ENCODE results near the gene HRCT1.

The HRCT1 gene

GRCh38 chr9:35948901-35949318, 42.9 kb downstream of the HRCT1 start:
- TF ChIP-seq, protein P1, sequence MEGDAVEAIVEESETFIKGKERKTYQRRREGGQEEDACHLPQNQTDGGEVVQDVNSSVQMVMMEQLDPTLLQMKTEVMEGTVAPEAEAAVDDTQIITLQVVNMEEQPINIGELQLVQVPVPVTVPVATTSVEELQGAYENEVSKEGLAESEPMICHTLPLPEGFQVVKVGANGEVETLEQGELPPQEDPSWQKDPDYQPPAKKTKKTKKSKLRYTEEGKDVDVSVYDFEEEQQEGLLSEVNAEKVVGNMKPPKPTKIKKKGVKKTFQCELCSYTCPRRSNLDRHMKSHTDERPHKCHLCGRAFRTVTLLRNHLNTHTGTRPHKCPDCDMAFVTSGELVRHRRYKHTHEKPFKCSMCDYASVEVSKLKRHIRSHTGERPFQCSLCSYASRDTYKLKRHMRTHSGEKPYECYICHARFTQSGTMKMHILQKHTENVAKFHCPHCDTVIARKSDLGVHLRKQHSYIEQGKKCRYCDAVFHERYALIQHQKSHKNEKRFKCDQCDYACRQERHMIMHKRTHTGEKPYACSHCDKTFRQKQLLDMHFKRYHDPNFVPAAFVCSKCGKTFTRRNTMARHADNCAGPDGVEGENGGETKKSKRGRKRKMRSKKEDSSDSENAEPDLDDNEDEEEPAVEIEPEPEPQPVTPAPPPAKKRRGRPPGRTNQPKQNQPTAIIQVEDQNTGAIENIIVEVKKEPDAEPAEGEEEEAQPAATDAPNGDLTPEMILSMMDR (IDR thresholded peaks at IDR 0.05; ENCODE audit: low read depth, low read length), result no peak
- H3K4me3 ChIP-seq (ENCODE audit: low read depth, low read length), result no peak overlapping the region

DNA sequence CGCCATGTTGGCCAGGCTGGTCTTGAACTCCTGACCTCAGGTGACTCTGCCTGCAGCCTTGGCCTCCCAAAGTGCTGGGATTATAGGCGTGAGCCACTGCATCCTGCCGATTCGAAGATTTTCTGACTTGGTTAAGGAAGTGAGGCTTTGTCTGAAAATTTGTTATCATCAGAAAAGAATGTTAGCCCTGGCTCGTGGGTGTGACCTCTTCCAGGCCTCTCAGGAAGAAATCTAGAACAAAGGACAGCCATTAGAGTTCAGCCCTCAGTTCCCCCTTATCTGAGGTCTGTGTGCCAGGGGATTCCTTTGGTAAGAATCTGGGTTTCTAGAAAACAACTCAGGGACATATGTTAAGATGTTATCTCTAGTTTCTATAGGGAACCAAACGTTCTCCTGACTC, 45.7 kb downstream of the HRCT1 start:
- TF ChIP-seq, protein P1 (IDR thresholded peaks at IDR 0.05; ENCODE audit: low read depth, low read length), result no peak
- H3K4me3 ChIP-seq (ENCODE audit: low read depth, low read length), result no peak overlapping the region

DNA sequence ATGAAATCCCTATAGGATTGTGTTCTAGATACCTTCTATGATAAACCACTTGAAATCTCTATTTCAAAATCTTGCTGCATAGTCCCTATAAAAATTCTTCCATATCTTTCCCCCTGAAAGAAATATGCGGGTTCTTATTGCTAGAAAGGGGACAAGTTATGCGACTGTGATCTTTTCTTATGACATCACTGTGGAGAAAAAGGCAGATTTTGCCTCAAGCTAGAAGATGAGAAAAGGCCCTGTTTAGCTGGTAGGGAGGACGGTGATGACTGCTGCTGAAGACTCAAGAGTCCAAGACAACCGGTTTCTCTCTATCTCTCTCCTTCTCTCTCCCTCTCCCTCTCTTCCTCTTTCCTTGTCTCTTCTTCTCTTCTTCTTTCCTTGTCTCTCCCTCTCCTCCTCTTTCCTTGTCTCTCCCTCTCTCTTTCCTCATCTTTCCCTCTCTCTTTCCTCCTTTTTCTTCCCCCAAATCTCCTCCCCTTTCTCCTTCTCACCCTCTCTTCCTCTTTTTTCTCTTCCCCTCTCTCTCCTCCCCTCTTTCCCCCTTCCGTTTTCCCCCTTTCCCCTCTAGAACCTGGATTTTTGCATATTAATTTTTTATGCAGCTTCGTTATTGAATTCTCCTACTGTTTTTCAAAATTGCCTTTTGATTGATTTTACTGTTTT, 46.7 kb downstream of the HRCT1 start:
- no peak overlapping the region for H3K4me3 ChIP-seq (ENCODE audit: low read depth, low read length)
- TF ChIP-seq, protein P1 (IDR thresholded peaks at IDR 0.05; ENCODE audit: low read depth, low read length), result no peak

GRCh38 chr9:35954942-35955546, 49.0 kb downstream of the HRCT1 start:
- TF ChIP-seq, protein P1 (IDR thresholded peaks at IDR 0.05; ENCODE audit: low read depth, low read length), result peak; percentile 72
- H3K4me3 ChIP-seq (ENCODE audit: low read depth, low read length), result no peak overlapping the region

GRCh38 chr9:35956651-35957050, 50.6 kb downstream of the HRCT1 start:
- TF ChIP-seq, protein P1 (IDR thresholded peaks at IDR 0.05; ENCODE audit: low read depth, low read length), result no peak
- H3K4me3 ChIP-seq (ENCODE audit: low read depth, low read length), result no peak overlapping the region
